ENCODE measurements around the gene GRB10. TPM values are rescaled to one million over a fixed set of nuclear protein-coding genes. Genes with fewer than 3 reads are reported as not detected.

GRB10 gene
- polyA plus RNA-seq, 3 donors: 1.3 to 3.1 (median 1.5) TPM

DNA sequence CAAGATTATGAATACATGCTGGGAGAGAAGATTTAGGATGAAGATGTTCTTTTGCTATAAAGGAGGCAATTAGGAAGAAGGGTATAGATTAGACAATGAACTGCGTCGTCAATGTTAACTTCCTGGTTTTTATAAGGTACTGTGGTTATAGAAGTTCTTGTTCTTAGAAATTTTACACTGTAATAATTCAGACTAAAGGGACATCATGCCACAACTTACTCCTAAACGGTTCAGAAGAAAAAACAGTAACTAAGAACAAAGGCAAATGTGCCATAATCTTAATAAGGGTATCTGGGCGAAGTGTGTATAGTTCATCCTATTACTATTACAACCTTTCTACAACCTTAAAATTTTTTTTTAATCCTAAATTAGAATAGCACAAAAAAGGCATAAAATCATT is 186.2 kb downstream of the GRB10 start:
- H3K36me3 ChIP-seq (replicated peaks in 1 of 2; ENCODE audit: control insufficient read depth in 1 of 2, insufficient read depth in 2 of 2, low read length in 2 of 2): no peaks in the 10 kb centered on the region
- TF ChIP-seq, protein P1, sequence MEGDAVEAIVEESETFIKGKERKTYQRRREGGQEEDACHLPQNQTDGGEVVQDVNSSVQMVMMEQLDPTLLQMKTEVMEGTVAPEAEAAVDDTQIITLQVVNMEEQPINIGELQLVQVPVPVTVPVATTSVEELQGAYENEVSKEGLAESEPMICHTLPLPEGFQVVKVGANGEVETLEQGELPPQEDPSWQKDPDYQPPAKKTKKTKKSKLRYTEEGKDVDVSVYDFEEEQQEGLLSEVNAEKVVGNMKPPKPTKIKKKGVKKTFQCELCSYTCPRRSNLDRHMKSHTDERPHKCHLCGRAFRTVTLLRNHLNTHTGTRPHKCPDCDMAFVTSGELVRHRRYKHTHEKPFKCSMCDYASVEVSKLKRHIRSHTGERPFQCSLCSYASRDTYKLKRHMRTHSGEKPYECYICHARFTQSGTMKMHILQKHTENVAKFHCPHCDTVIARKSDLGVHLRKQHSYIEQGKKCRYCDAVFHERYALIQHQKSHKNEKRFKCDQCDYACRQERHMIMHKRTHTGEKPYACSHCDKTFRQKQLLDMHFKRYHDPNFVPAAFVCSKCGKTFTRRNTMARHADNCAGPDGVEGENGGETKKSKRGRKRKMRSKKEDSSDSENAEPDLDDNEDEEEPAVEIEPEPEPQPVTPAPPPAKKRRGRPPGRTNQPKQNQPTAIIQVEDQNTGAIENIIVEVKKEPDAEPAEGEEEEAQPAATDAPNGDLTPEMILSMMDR (IDR thresholded peaks at IDR 0.05): no peak
- peaks cover 0 to 5% (median 2%) of the 10 kb centered on the region in 3 donors for H3K27me3 Mint-ChIP-seq (ENCODE audit: low read depth in 3 of 3)
- H3K4me3 Mint-ChIP-seq: no peak overlapping the region
- H3K4me2 ChIP-seq (replicated peaks; ENCODE audit: extremely low read depth, low read length, poor library complexity, severe bottlenecking): no peak overlapping the region
- no peak for DNase-seq
- H2AFZ ChIP-seq (ENCODE audit: insufficient read depth, low read depth, low read length, poor library complexity, severe bottlenecking): no peak overlapping the region
- H3K4me3 ChIP-seq (replicated peaks in 1 of 3; ENCODE audit: low read depth in 2 of 3, low read length in 3 of 3): no peak overlapping the region
- peaks cover 6 to 9% of the 10 kb centered on the region in 2 donors for H3K4me1 ChIP-seq (ENCODE audit: control insufficient read depth in 1 of 2, insufficient read depth in 2 of 2, low read length in 2 of 2)
- no peaks in the 10 kb centered on the region for H3K27me3 ChIP-seq (ENCODE audit: control insufficient read depth in 2 of 2, insufficient read depth in 2 of 2, low read length in 2 of 2)
- intact Hi-C loops (cut with micrococcal nuclease): no loop called here
- peaks cover 12% of the 10 kb centered on the region for H3K4me1 Mint-ChIP-seq
- H3K9ac ChIP-seq (ENCODE audit: insufficient read depth, low read length, poor library complexity, severe bottlenecking): no peak overlapping the region
- no peak overlapping the region for H3K27ac ChIP-seq (ENCODE audit: low read depth in 1 of 2, low read length in 2 of 2)
- H3K9me3 Mint-ChIP-seq: peaks cover 0 to 1% (median 0%) of the 10 kb centered on the region in 7 donors
- peaks cover 11% of the 10 kb centered on the region in 2 donors for H3K36me3 Mint-ChIP-seq
- WGBS (ENCODE audit: insufficient coverage): no CpG with 5 or more reads among the region's 4 CpGs
- no peak overlapping the region for H3K27ac Mint-ChIP-seq
- H3K9me3 ChIP-seq (replicated peaks in 1 of 2; ENCODE audit: control insufficient read depth in 1 of 2, insufficient read depth in 1 of 2, low read length in 2 of 2): no peaks in the 10 kb centered on the region
- no peaks in the 10 kb centered on the region for H3K79me2 ChIP-seq (ENCODE audit: insufficient read depth, low read length)
- no peaks in the 10 kb centered on the region for H4K20me1 ChIP-seq (ENCODE audit: insufficient read depth, low read length)

DNA sequence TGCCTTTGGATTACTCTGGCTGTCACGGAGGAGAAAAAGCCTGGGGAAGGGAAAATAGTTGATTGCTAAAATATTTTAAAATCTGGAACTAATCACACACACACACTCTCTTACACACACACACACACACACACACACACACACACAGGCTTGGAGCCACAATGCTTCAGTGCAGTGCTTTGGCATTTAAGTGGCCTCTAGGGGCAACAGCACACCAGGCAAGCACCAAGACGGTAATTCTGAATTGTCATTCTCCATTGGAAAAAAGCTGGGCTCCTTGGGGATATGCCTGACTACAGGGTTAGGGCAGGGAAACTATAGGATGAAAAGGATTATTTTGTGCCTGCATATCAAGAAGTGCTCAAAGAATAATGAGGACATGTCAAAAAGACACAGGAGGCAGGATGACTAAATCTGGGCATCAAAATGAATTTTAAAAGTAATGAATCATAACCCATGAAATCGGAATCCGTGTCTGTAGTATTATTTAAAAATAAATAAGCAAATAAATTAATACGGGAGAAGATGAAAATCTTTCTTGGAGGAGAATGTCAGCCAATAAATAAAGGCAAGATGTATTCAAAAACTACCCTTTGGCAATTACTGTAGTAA is 187.1 kb downstream of the GRB10 start:
- peaks cover 6 to 9% of the 10 kb centered on the region in 2 donors for H3K4me1 ChIP-seq (ENCODE audit: control insufficient read depth in 1 of 2, insufficient read depth in 2 of 2, low read length in 2 of 2)
- no peak overlapping the region for H3K27ac Mint-ChIP-seq
- intact Hi-C loops (cut with micrococcal nuclease): no loop called here
- H3K4me1 Mint-ChIP-seq: peaks cover 12% of the 10 kb centered on the region
- no peaks in the 10 kb centered on the region for H3K79me2 ChIP-seq (ENCODE audit: insufficient read depth, low read length)
- H3K36me3 Mint-ChIP-seq: peaks cover 11% of the 10 kb centered on the region in 2 donors
- WGBS (ENCODE audit: insufficient coverage): 100% methylated on average over 1 of the region's 5 CpGs
- H3K27me3 ChIP-seq (ENCODE audit: control insufficient read depth in 2 of 2, insufficient read depth in 2 of 2, low read length in 2 of 2): no peaks in the 10 kb centered on the region
- H3K27me3 Mint-ChIP-seq (ENCODE audit: low read depth in 3 of 3): peaks cover 0 to 5% (median 2%) of the 10 kb centered on the region in 3 donors
- no peak overlapping the region for H3K9ac ChIP-seq (ENCODE audit: insufficient read depth, low read length, poor library complexity, severe bottlenecking)
- no peak overlapping the region for H3K27ac ChIP-seq (ENCODE audit: low read depth in 1 of 2, low read length in 2 of 2)
- TF ChIP-seq, protein P1 (IDR thresholded peaks at IDR 0.05): no peak
- no peak overlapping the region for H2AFZ ChIP-seq (ENCODE audit: insufficient read depth, low read depth, low read length, poor library complexity, severe bottlenecking)
- peaks cover 0 to 3% (median 0%) of the 10 kb centered on the region in 7 donors for H3K9me3 Mint-ChIP-seq
- H3K4me2 ChIP-seq (replicated peaks; ENCODE audit: extremely low read depth, low read length, poor library complexity, severe bottlenecking): no peak overlapping the region
- H3K9me3 ChIP-seq (replicated peaks in 1 of 2; ENCODE audit: control insufficient read depth in 1 of 2, insufficient read depth in 1 of 2, low read length in 2 of 2): no peaks in the 10 kb centered on the region
- no peaks in the 10 kb centered on the region for H4K20me1 ChIP-seq (ENCODE audit: insufficient read depth, low read length)
- H3K4me3 ChIP-seq (replicated peaks in 1 of 3; ENCODE audit: low read depth in 2 of 3, low read length in 3 of 3): no peak overlapping the region
- H3K4me3 Mint-ChIP-seq: no peak overlapping the region
- no peaks in the 10 kb centered on the region for H3K36me3 ChIP-seq (replicated peaks in 1 of 2; ENCODE audit: control insufficient read depth in 1 of 2, insufficient read depth in 2 of 2, low read length in 2 of 2)
- DNase-seq: no peak

All from CD14-positive monocyte (primary cell).